Effector memory CD8-positive, alpha-beta T cell (primary cell): ENCODE measurements around the gene DLG2.
"Not testable (repeated sequence)": the region's sequence is repeated elsewhere in the genome, so short reads cannot be mapped to it uniquely, and the experiment has no call there.

Experiments used
- ATAC-seq: fragments of 150-1000 bp; cut with Tn5 transposase; replicated peaks from 2 replicates; pipeline ENCODE4 v1.10.0; 2021; ENCODE audit warnings: mild to moderate bottlenecking, moderate library complexity
- DNase-seq, 3 experiments: peaks; one replicate each; pipeline ENCODE4 v3.0.0; 2021
- H3K27ac Mint-ChIP-seq, 2 donors: one replicate each; pipeline ENCODE4 v1.8.0; 2022; ENCODE audit warnings: mild to moderate bottlenecking in 2 of 2, mixed read lengths in 2 of 2, moderate library complexity in 2 of 2
- H3K27me3 Mint-ChIP-seq, 2 donors: one replicate each; pipeline ENCODE4 v1.8.0; 2022; ENCODE audit warnings: mixed read lengths in 2 of 2
- H3K36me3 Mint-ChIP-seq: one replicate; pipeline ENCODE4 v1.8.0; 2022; ENCODE audit warnings: mild to moderate bottlenecking, moderate library complexity, mixed read lengths; ENCODE audit not compliant: insufficient read depth
- H3K4me1 Mint-ChIP-seq, 2 donors: one replicate each; pipeline ENCODE4 v1.8.0; 2022; ENCODE audit warnings: low read depth in 2 of 2, mixed read lengths in 2 of 2
- H3K4me3 Mint-ChIP-seq, 2 donors: one replicate each; pipeline ENCODE4 v1.8.0; 2022; ENCODE audit warnings: mild to moderate bottlenecking in 2 of 2, mixed read lengths in 2 of 2, moderate library complexity in 2 of 2
- H3K9me3 Mint-ChIP-seq, 2 donors: one replicate each; pipeline ENCODE4 v1.8.0; 2022; ENCODE audit warnings: mixed read lengths in 2 of 2

DLG2 gene

GRCh38 chr11:84790849-84791427 is 836.2 kb downstream of the DLG2 start:
- no peak for ATAC-seq

GRCh38 chr11:84788220-84788619 is 838.9 kb downstream of the DLG2 start:
- DNase-seq (no peak), ATAC-seq (no peak)
- no peak overlapping the region for H3K4me3 Mint-ChIP-seq
- no peaks in the 10 kb centered on the region for H3K36me3 Mint-ChIP-seq
- no peaks in the 10 kb centered on the region for H3K4me1 Mint-ChIP-seq
- peaks cover 0 to 36% of the 10 kb centered on the region in 2 donors for H3K9me3 Mint-ChIP-seq
- H3K27ac Mint-ChIP-seq = no peak overlapping the region
- H3K27me3 Mint-ChIP-seq = no peaks in the 10 kb centered on the region

More at GRCh38 chr11:84790849-84791427, 836.2 kb downstream of the DLG2 start:
- Mint-ChIP-seq H3K4me3 (no peak overlapping the region), H3K27ac (no peak overlapping the region), H3K27me3 (no peaks in the 10 kb centered on the region), H3K4me1 (no peaks in the 10 kb centered on the region), H3K36me3 (no peaks in the 10 kb centered on the region), H3K9me3 (peaks cover 4 to 45% of the 10 kb centered on the region in 2 donors)
- no peak for DNase-seq

GRCh38 chr11:84784158-84784557 is 843.0 kb downstream of the DLG2 start:
- not testable (repeated sequence) for H3K36me3 Mint-ChIP-seq, H3K4me1 Mint-ChIP-seq, ATAC-seq, H3K27me3 Mint-ChIP-seq, DNase-seq, H3K4me3 Mint-ChIP-seq, H3K27ac Mint-ChIP-seq
- peaks cover 3 to 30% of the 10 kb centered on the region in 2 donors for H3K9me3 Mint-ChIP-seq

- Mint-ChIP-seq H3K4me3 (no peak overlapping the region), H3K27me3 (no peaks in the 10 kb centered on the region), H3K4me1 (no peaks in the 10 kb centered on the region), H3K36me3 (no peaks in the 10 kb centered on the region), H3K27ac (no peak overlapping the region), H3K9me3 (peaks cover 8 to 25% of the 10 kb centered on the region in 2 donors)
- DNase-seq = no peak
- no peak for ATAC-seq
Observed at GRCh38 chr11:84780689-84781293, 846.4 kb downstream of the DLG2 start.

- Mint-ChIP-seq H3K4me1 (no peaks in the 10 kb centered on the region), H3K4me3 (no peak overlapping the region), H3K9me3 (peaks cover 11 to 27% of the 10 kb centered on the region in 2 donors), H3K27ac (no peak overlapping the region), H3K27me3 (no peaks in the 10 kb centered on the region), H3K36me3 (no peaks in the 10 kb centered on the region)
- ATAC-seq (no peak), DNase-seq (no peak)
Observed at GRCh38 chr11:84775503-84775902, 851.6 kb downstream of the DLG2 start.

GRCh38 chr11:84763931-84764330 is 863.2 kb downstream of the DLG2 start:
- DNase-seq (no peak), ATAC-seq (no peak)
- Mint-ChIP-seq H3K4me3 (no peak overlapping the region), H3K4me1 (no peaks in the 10 kb centered on the region), H3K36me3 (no peaks in the 10 kb centered on the region), H3K27ac (no peak overlapping the region), H3K27me3 (no peaks in the 10 kb centered on the region), H3K9me3 (peaks cover 8 to 9% of the 10 kb centered on the region in 2 donors)

GRCh38 chr11:84757711-84758110 is 869.4 kb downstream of the DLG2 start:
- ATAC-seq = no peak
- no peaks in the 10 kb centered on the region for H3K27me3 Mint-ChIP-seq
- peaks cover 13 to 22% of the 10 kb centered on the region in 2 donors for H3K9me3 Mint-ChIP-seq

GRCh38 chr11:84751371-84751770 is 875.8 kb downstream of the DLG2 start:
- ATAC-seq (no peak), DNase-seq (no peak)
- no peak overlapping the region for H3K27ac Mint-ChIP-seq
- H3K27me3 Mint-ChIP-seq = no peaks in the 10 kb centered on the region
- H3K9me3 Mint-ChIP-seq = peaks cover 8 to 19% of the 10 kb centered on the region in 2 donors
- H3K4me3 Mint-ChIP-seq = no peak overlapping the region
- no peaks in the 10 kb centered on the region for H3K4me1 Mint-ChIP-seq
- H3K36me3 Mint-ChIP-seq = no peaks in the 10 kb centered on the region

More at GRCh38 chr11:84757711-84758110, 869.4 kb downstream of the DLG2 start:
- H3K4me1 Mint-ChIP-seq = no peaks in the 10 kb centered on the region
- H3K27ac Mint-ChIP-seq = no peak overlapping the region
- DNase-seq = no peak
- no peak overlapping the region for H3K4me3 Mint-ChIP-seq
- H3K36me3 Mint-ChIP-seq = no peaks in the 10 kb centered on the region

GRCh38 chr11:84747871-84748270 is 879.3 kb downstream of the DLG2 start:
- no peak for ATAC-seq
- DNase-seq = no peak
- Mint-ChIP-seq H3K27me3 (no peaks in the 10 kb centered on the region), H3K27ac (no peak overlapping the region), H3K4me1 (no peaks in the 10 kb centered on the region), H3K9me3 (peaks cover 7 to 10% of the 10 kb centered on the region in 2 donors), H3K36me3 (no peaks in the 10 kb centered on the region), H3K4me3 (no peak overlapping the region)

GRCh38 chr11:84740050-84740449 is 887.1 kb downstream of the DLG2 start:
- Mint-ChIP-seq H3K27me3 (no peaks in the 10 kb centered on the region), H3K27ac (no peak overlapping the region), H3K4me1 (no peaks in the 10 kb centered on the region), H3K9me3 (peaks cover 5 to 25% of the 10 kb centered on the region in 2 donors), H3K4me3 (no peak overlapping the region), H3K36me3 (no peaks in the 10 kb centered on the region)
- DNase-seq = no peak
- no peak for ATAC-seq

- Mint-ChIP-seq H3K36me3 (no peaks in the 10 kb centered on the region), H3K27ac (no peak overlapping the region), H3K4me3 (no peak overlapping the region), H3K27me3 (no peaks in the 10 kb centered on the region), H3K9me3 (peaks cover 14 to 20% of the 10 kb centered on the region in 2 donors), H3K4me1 (no peaks in the 10 kb centered on the region)
- ATAC-seq (no peak), DNase-seq (no peak)
Observed at GRCh38 chr11:84724256-84724655, 902.9 kb downstream of the DLG2 start.

- Mint-ChIP-seq H3K4me1 (no peaks in the 10 kb centered on the region), H3K4me3 (no peak overlapping the region), H3K36me3 (no peaks in the 10 kb centered on the region), H3K27ac (no peak overlapping the region), H3K9me3 (peaks cover 14% of the 10 kb centered on the region in 2 donors), H3K27me3 (no peaks in the 10 kb centered on the region)
- ATAC-seq (no peak), DNase-seq (no peak)
Observed at GRCh38 chr11:84722583-84723108, 904.5 kb downstream of the DLG2 start.

- no peaks in the 10 kb centered on the region for H3K4me1 Mint-ChIP-seq
- H3K27ac Mint-ChIP-seq = no peak overlapping the region
- no peaks in the 10 kb centered on the region for H3K36me3 Mint-ChIP-seq
- no peak for ATAC-seq
- peaks cover 12% of the 10 kb centered on the region in 2 donors for H3K9me3 Mint-ChIP-seq
- no peak for DNase-seq
- no peak overlapping the region for H3K4me3 Mint-ChIP-seq
- no peaks in the 10 kb centered on the region for H3K27me3 Mint-ChIP-seq
Observed at GRCh38 chr11:84721561-84721961, 905.6 kb downstream of the DLG2 start.

GRCh38 chr11:84720706-84721402 is 906.3 kb downstream of the DLG2 start:
- Mint-ChIP-seq H3K27ac (no peak overlapping the region), H3K36me3 (no peaks in the 10 kb centered on the region), H3K4me3 (no peak overlapping the region), H3K27me3 (no peaks in the 10 kb centered on the region), H3K9me3 (peaks cover 7 to 8% of the 10 kb centered on the region in 2 donors), H3K4me1 (no peaks in the 10 kb centered on the region)
- no peak for ATAC-seq
- DNase-seq = no peak
